Bronchial epithelial cell (primary cell): ENCODE results near the gene DHCR7. TPM values are rescaled to one million over a fixed set of nuclear protein-coding genes. Genes with fewer than 3 reads are reported as not detected.
A peak's percentile ranks its signal among the peaks of the same experiment; 100 is the strongest.

Source experiments
- DNase-seq: peaks from one replicate; pipeline ENCODE4 v3.0.0-alpha.2; 2010; ENCODE audit warnings: low read depth
- FAIRE-seq: peaks from 2 replicates; lab custom pipeline; 2011; peaks lifted over from hg19 to GRCh38; lab: Jason Lieb, UNC
- H3K27me3 ChIP-seq: 2 replicates; pipeline ENCODE4 v1.5.1; 2011; ENCODE audit warnings: low read length; ENCODE audit not compliant: control insufficient read depth, insufficient read depth
- H3K36me3 ChIP-seq: 2 replicates; pipeline ENCODE4 v1.5.1; 2011; ENCODE audit warnings: low read length; ENCODE audit not compliant: control insufficient read depth, insufficient read depth
- H3K4me3 ChIP-seq: 2 replicates; pipeline ENCODE4 v1.5.1; 2011; ENCODE audit warnings: mild to moderate bottlenecking, low read depth, low read length, control low read depth
- total RNA-seq: library from RNA; depleted of rRNA; stranded (reverse); fragments of >200 nt; gene quantifications from 2 replicates; pipeline ENCODE4 v1.2.1, GENCODE V29; 2014
- TF ChIP-seq, protein P1 (sequence below): IDR thresholded peaks from 2 replicates; pipeline ENCODE4 v1.5.1; 2011; ENCODE audit warnings: mild to moderate bottlenecking, moderate library complexity, low read length, control low read depth, inconsistent platforms; ENCODE audit not compliant: insufficient read depth, severe bottlenecking

Gene DHCR7
- total RNA-seq, 1 donor from 2014 or later = 60.3 TPM

DNA sequence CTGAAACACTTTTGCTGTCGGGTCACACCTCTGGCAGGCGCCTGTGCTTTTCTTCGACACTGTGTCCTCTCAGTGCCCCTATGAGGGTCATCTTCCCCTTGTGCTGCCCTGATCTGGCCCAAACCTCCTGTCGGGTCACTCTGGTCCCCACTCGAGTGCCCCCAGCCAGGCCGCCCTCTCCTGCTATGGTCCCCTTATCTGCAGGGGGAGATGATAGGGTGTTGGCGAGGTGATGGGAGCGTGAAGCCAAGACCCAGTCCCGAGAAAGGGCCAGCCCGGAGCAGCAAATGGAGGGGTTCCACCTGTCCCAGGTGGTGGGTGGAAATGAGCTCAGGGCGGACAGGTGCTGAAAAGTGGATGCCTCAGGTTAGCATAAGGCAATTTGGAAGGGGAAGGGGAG, 14.5 kb upstream of the DHCR7 start:
- Histone ChIP-seq H3K36me3 (peaks cover 33% of the 10 kb centered on the region), H3K4me3 (no peak overlapping the region), H3K27me3 (no peaks in the 10 kb centered on the region)
- FAIRE-seq = no peak
- no peak for DNase-seq
- TF ChIP-seq, protein P1, sequence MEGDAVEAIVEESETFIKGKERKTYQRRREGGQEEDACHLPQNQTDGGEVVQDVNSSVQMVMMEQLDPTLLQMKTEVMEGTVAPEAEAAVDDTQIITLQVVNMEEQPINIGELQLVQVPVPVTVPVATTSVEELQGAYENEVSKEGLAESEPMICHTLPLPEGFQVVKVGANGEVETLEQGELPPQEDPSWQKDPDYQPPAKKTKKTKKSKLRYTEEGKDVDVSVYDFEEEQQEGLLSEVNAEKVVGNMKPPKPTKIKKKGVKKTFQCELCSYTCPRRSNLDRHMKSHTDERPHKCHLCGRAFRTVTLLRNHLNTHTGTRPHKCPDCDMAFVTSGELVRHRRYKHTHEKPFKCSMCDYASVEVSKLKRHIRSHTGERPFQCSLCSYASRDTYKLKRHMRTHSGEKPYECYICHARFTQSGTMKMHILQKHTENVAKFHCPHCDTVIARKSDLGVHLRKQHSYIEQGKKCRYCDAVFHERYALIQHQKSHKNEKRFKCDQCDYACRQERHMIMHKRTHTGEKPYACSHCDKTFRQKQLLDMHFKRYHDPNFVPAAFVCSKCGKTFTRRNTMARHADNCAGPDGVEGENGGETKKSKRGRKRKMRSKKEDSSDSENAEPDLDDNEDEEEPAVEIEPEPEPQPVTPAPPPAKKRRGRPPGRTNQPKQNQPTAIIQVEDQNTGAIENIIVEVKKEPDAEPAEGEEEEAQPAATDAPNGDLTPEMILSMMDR = no peak

DNA sequence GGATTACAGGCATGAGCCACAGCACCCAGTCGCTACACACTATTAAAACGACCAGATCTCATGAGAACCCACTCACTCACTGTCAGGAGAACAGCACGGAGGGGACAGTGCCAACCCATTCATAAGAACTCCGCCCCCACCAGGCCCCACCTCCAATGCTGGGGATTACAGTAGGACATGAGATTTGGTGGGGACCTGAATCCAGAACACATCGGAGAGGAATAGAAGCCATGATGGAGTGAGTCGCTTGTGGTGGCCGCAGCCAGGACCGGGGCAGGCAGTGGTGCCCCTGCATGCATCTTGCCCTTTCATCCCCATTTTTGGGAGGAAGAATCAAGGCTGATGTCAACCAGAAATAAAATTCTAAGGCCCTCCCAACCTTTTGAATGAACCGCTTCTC, 13.5 kb upstream of the DHCR7 start:
- TF ChIP-seq, protein P1 = no peak
- no peaks in the 10 kb centered on the region for H3K27me3 ChIP-seq
- DNase-seq = no peak
- no peak overlapping the region for H3K4me3 ChIP-seq
- no peak for FAIRE-seq
- peaks cover 37% of the 10 kb centered on the region for H3K36me3 ChIP-seq

DNA sequence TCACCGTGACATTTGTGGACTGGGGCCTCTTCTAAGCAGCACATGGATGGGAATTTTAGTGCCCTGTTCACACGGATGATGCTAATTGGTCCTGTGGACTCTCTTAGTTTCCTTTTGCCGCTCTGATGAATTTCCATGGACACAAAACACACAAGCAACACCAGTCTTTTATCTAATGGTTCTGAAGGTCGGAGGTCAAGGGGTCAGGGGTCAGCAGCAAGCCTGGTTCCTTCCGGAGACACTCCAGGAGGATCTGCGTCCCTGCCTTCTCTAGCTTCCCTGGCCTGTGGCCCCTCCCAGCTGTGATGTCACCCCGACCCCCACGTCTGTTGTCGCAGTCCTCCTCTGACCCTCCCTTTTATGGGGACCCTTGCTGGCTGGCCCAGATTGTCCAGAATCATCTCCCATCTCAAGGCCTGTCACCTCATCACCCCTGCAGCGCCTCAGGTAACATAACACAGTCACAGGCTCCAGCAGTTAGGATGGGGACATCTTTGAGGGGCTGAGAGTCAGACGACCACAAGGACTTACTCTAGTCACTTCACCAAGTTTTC, 11.7 kb upstream of the DHCR7 start:
- FAIRE-seq (peak; percentile 18), DNase-seq (no peak)
- Histone ChIP-seq H3K27me3 (no peaks in the 10 kb centered on the region), H3K4me3 (no peak overlapping the region), H3K36me3 (peaks cover 40% of the 10 kb centered on the region)
- TF ChIP-seq, protein P1 = no peak

DNA sequence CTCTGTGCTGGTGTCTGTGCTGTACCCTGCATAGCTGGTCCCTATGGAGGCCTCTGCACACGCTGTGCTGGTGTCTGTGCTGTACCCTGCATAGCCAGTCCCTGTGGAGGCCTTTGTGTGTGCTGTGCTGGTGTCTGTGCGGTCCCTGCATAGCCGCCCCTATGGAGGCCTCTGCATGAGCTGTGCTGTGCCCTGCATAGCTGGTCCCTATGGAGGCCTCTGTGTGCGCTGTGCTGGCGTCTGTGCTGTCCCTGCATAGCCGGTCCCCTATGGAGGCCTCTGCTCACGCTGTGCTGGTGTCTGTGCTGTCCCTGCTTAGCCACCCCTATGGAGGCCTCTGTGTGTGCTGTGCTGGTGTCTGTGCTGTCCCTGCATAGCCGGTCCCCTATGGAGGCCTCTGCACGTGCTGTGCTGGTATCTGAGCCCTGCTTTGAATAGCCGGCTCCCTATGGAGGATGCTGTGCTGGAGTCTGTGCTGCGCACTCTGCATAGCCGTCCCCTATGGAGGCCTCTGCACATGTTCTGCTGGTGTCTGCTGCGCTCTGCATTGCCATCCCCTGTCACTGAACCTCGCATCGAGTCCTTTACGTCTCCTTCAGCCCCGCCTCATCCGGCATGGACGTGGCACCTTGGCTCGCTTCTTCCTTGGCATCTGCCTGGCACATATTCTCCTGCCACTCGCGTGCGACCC, 11.0 kb upstream of the DHCR7 start:
- Histone ChIP-seq H3K27me3 (no peaks in the 10 kb centered on the region), H3K36me3 (peaks cover 40% of the 10 kb centered on the region), H3K4me3 (no peak overlapping the region)
- TF ChIP-seq, protein P1 = no peak
- FAIRE-seq (peak; percentile 32), DNase-seq (no peak)

DNA sequence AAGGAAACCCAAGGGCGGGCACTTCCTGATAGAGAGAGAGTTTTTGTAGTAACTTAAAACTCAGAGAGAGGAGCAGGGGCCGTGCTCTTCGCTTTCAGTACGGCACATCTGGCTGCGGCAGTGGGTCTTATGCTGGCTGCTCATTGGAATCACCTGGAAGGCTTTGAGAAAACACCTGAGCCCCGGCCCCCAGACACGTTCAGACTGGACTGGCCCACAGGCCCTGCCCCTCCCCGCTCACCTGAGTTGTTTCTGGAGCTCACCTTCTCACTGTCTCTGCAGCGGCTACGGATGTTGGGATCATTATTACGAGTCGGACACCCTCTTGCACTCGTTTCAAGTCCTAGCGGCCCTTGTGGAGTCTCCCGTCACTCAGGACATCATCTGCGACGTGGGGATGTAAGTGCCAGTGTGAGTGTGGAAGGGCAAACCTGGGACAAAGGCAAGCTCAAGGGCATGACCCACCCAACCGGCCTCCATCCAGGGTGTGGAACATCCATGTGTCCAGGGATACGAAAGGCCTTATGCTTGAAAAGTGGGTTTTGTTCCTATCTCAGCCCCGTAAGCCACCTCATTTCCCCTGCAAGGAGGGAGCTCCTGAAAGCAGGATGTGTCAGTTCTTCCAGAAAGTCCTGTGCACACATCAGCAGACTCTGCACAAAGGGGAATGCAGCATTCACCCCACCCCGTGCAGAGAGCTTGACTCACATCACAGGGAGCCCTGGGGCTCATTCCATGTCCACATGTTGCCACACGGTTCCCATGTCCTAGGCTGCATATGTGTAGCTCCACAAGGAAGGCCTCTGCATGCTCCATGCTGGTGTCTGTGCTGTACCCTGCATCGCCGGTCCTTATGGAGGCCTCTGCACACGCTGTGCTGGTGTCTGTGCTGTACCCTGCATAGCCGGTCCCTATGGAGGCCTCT, 10.2 kb upstream of the DHCR7 start:
- Histone ChIP-seq H3K36me3 (peaks cover 36% of the 10 kb centered on the region), H3K4me3 (no peak overlapping the region), H3K27me3 (no peaks in the 10 kb centered on the region)
- TF ChIP-seq, protein P1 = no peak
- FAIRE-seq (peak; percentile 32), DNase-seq (peak; percentile 74)
